Measurements from ENCODE around the gene ACTN4. TPM values are rescaled to one million over a fixed set of nuclear protein-coding genes. Genes with fewer than 3 reads are reported as not detected.
"Not testable (repeated sequence)": the region's sequence is repeated elsewhere in the genome, so short reads cannot be mapped to it uniquely, and the experiment has no call there.

ACTN4 gene
- total RNA-seq, 1 donor from 2014 or later, result 329 TPM

- no peak overlapping the region for H3K4me3 Mint-ChIP-seq (ENCODE audit: low read depth)
- intact Hi-C loops (cut with micrococcal nuclease), result no loop called here
- H3K4me1 Mint-ChIP-seq (ENCODE audit: low read depth), result peaks cover 8% of the 10 kb centered on the region
- no peak overlapping the region for H3K27ac Mint-ChIP-seq
- DNase-seq (ENCODE audit: low spot score), result no peak
- peaks cover 1% of the 10 kb centered on the region for H3K27me3 Mint-ChIP-seq (ENCODE audit: low read depth)
- no peaks in the 10 kb centered on the region for H3K36me3 Mint-ChIP-seq (ENCODE audit: low read depth)
- H3K9me3 Mint-ChIP-seq, result no peaks in the 10 kb centered on the region
Observed at GRCh38 chr19:38742906-38743305, 95.5 kb downstream of the ACTN4 start.

DNA sequence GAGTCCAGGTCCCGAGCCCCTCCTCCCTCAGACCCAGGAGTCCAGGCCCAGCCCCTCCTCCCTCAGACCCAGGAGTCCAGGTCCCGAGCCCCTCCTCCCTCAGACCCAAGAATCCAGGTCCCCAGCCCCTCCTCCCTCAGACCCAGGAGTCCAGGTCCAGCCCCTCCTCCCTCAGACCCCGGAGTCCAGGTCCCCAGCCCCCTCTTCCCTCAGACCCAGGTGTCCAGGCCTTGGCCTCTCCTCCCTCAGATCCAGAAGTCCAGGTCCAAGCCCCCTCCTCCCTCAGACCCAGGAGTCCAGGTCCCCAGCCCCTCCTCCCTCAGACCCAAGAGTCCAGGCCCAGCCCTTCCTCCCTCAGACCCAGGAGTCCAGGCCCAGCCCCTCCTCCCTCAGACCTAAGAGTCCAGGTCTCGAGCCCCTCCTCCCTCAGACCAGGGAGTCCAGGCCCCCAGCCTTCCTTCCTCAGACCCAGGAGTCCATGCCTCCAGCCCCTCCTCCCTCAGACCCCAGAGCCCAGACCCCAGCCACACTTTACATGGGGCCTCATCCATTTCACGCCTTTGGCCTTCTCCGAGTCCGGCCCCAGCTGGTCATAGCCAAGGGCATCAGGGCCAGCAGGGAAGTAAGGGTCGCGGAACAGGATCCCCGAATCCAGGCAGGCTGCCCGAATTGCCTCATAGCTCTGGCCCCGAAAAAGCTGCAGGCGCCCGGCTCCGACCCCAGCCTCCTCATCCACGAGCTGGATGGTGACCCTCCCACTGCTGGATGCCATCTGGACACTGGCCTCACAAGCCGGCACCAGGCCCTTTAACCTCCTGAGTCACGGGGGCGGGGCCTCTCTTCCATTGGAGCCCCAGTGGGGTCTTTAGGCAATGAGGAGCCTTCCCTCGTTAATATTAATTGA, 96.2 kb downstream of the ACTN4 start:
- intact Hi-C loops (cut with micrococcal nuclease), result no loop called here
- Mint-ChIP-seq H3K36me3 (ENCODE audit: low read depth) (no peaks in the 10 kb centered on the region), H3K4me3 (ENCODE audit: low read depth) (no peak overlapping the region), H3K27ac (no peak overlapping the region), H3K27me3 (ENCODE audit: low read depth) (peaks cover 5% of the 10 kb centered on the region), H3K9me3 (no peaks in the 10 kb centered on the region), H3K4me1 (ENCODE audit: low read depth) (peaks cover 4% of the 10 kb centered on the region)
- no peak for DNase-seq (ENCODE audit: low spot score)

- Mint-ChIP-seq H3K9me3 (no peaks in the 10 kb centered on the region), H3K4me3 (ENCODE audit: low read depth) (no peak within 1 kb of the TSS), H3K36me3 (ENCODE audit: low read depth) (no peaks in the 10 kb centered on the region), H3K27me3 (ENCODE audit: low read depth) (peaks cover 5% of the 10 kb centered on the region), H3K4me1 (ENCODE audit: low read depth) (peaks cover 4% of the 10 kb centered on the region), H3K27ac (no peak within 1 kb of the TSS)
- intact Hi-C loops (cut with micrococcal nuclease), result no loop called here
- DNase-seq (ENCODE audit: low spot score), result no peak
Observed at GRCh38 chr19:38744298-38744681, 96.8 kb downstream of the ACTN4 start, which contains the start of gene CAPN12. Gene CAPN12, minus strand, starts transcription at chr19:38744474. Its CDS starts 309 bp downstream, at chr19:38744165.

GRCh38 chr19:38744874-38745273, 97.4 kb downstream of the ACTN4 start:
- intact Hi-C loops (cut with micrococcal nuclease), result no loop called here

GRCh38 chr19:38745316-38745715, 97.9 kb downstream of the ACTN4 start:
- no peak for DNase-seq (ENCODE audit: low spot score)
- Mint-ChIP-seq H3K9me3 (no peaks in the 10 kb centered on the region), H3K36me3 (ENCODE audit: low read depth) (no peaks in the 10 kb centered on the region), H3K4me3 (ENCODE audit: low read depth) (no peak overlapping the region), H3K27ac (no peak overlapping the region), H3K4me1 (ENCODE audit: low read depth) (no peaks in the 10 kb centered on the region), H3K27me3 (ENCODE audit: low read depth) (peaks cover 9% of the 10 kb centered on the region)
- intact Hi-C loops (cut with micrococcal nuclease), result no loop called here

More at GRCh38 chr19:38744874-38745273, 97.4 kb downstream of the ACTN4 start:
- Mint-ChIP-seq H3K9me3 (no peaks in the 10 kb centered on the region), H3K27ac (no peak overlapping the region), H3K4me1 (ENCODE audit: low read depth) (peaks cover under 1% of the 10 kb centered on the region), H3K4me3 (ENCODE audit: low read depth) (no peak overlapping the region), H3K27me3 (ENCODE audit: low read depth) (peaks cover 5% of the 10 kb centered on the region), H3K36me3 (ENCODE audit: low read depth) (no peaks in the 10 kb centered on the region)
- no peak for DNase-seq (ENCODE audit: low spot score)

DNA sequence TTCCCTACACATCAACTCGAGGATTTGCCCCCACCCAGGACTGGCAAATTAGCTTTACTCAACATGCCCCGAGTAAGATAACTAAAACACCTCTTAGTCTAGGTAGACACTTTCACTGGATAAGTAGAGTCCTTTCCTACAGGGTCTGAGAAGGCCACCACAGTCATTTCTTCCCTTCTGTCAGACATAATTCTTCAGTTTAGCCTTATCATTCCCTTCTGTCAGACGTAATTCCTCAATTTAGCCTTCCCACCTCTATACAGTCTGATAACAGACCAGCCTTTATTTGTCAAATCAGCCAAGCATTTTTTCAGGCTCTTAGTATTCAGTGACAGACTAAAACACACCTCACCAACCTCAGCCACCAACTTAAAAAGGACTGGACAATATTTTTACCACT, 106.3 kb downstream of the ACTN4 start:
- H3K4me1 Mint-ChIP-seq (ENCODE audit: low read depth); DNase-seq (ENCODE audit: low spot score); H3K36me3 Mint-ChIP-seq (ENCODE audit: low read depth); H3K27ac Mint-ChIP-seq; H3K4me3 Mint-ChIP-seq (ENCODE audit: low read depth); H3K9me3 Mint-ChIP-seq: not testable (repeated sequence)
- intact Hi-C loops (cut with micrococcal nuclease), result loop anchor here (10.0 kb wide), 1 partner anchor 51 kb away; no protein-coding TSS in a partner anchor
- H3K27me3 Mint-ChIP-seq (ENCODE audit: low read depth), result peaks cover 18% of the 10 kb centered on the region

DNA sequence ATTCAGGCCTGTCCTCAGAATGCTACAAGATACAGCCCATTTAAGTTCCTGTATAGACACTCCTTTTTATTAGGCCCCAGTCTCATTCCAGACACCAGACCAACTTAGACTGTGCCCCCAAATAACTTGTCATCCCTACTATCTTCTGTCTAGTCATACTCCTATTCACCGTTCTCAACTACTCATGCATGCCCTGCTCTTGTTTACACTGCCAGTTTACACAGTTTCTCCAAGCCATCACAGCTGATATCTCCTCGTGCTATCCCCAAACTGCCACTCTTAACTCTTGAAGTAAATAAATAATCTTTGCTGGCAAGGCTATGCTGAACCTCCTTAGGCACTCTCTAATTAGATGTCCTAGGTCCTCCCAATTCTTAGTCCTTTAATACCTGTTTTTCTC, 106.7 kb downstream of the ACTN4 start:
- intact Hi-C loops (cut with micrococcal nuclease), result loop anchor here (10.0 kb wide), 1 partner anchor 51 kb away; no protein-coding TSS in a partner anchor
- not testable (repeated sequence) for DNase-seq (ENCODE audit: low spot score); H3K27ac Mint-ChIP-seq; H3K4me1 Mint-ChIP-seq (ENCODE audit: low read depth); H3K4me3 Mint-ChIP-seq (ENCODE audit: low read depth); H3K9me3 Mint-ChIP-seq; H3K36me3 Mint-ChIP-seq (ENCODE audit: low read depth)
- H3K27me3 Mint-ChIP-seq (ENCODE audit: low read depth), result peaks cover 18% of the 10 kb centered on the region

DNA sequence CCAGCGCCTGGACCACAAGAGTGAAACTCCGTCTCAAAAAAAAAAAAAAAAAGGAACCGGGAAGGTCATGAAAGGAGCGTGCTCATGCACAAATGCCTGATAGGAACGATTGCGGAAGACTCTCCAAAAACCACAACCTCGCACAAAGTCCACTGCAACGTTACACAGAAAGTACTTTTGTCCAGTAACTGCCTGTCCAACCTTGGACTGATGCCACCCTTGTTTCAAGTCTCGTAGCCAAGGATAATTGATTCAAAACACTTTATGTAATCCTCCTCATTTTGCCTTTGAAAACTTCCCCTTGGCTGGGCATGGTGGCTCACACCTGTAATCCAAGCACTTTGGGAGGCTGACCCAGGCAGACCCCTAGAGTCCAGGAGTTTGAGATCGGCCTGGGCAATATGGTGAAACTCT, 112.1 kb downstream of the ACTN4 start:
- Mint-ChIP-seq H3K27me3 (ENCODE audit: low read depth) (no peaks in the 10 kb centered on the region), H3K9me3 (no peaks in the 10 kb centered on the region), H3K36me3 (ENCODE audit: low read depth) (no peaks in the 10 kb centered on the region), H3K27ac (no peak overlapping the region), H3K4me1 (ENCODE audit: low read depth) (no peaks in the 10 kb centered on the region), H3K4me3 (ENCODE audit: low read depth) (no peak overlapping the region)
- intact Hi-C loops (cut with micrococcal nuclease), result loop anchor here (10.0 kb wide), 1 partner anchor 45 kb away; no protein-coding TSS in a partner anchor
- DNase-seq (ENCODE audit: low spot score), result no peak

DNA sequence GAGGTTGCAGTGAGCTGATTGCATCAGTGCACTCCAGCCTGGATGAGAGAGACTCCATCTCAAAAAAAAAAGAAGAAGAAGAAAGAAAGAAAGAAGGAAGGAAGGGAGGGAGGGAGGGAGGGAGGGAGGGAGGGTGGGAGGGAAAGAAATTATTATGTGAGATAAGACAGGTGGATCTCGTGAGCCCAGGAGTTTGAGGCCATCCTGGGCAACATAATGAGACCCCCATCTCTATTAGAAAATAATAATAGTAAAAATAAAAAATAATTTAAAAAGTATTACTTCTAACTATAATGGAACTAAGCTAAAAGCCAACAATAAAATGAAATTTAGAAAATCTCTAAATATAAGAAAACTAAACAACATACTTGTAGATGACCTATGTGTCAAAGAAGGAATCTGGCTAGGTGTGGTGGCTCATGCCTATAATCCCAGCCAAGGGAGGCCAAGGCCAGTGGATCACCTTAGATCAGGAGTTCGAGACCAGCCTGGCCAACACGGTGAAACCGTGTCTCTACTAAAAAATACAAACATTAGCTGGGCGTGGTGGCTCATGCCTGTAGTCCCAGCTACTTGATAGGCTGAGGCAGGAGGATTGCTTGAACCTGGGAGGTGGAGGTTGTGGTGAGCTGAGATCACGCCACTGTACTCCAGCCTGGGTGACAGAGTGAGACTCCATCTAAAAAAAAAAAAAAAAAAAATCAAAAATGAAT, 113.5 kb downstream of the ACTN4 start:
- H3K4me3 Mint-ChIP-seq (ENCODE audit: low read depth); DNase-seq (ENCODE audit: low spot score); H3K9me3 Mint-ChIP-seq; H3K4me1 Mint-ChIP-seq (ENCODE audit: low read depth); H3K27me3 Mint-ChIP-seq (ENCODE audit: low read depth); H3K36me3 Mint-ChIP-seq (ENCODE audit: low read depth); H3K27ac Mint-ChIP-seq; intact Hi-C loops (cut with micrococcal nuclease): not testable (repeated sequence)

- H3K27me3 Mint-ChIP-seq (ENCODE audit: low read depth); H3K36me3 Mint-ChIP-seq (ENCODE audit: low read depth); H3K4me3 Mint-ChIP-seq (ENCODE audit: low read depth); intact Hi-C loops (cut with micrococcal nuclease); H3K27ac Mint-ChIP-seq; H3K4me1 Mint-ChIP-seq (ENCODE audit: low read depth); H3K9me3 Mint-ChIP-seq; DNase-seq (ENCODE audit: low spot score): not testable (repeated sequence)
Observed at GRCh38 chr19:38761884-38762389, 114.5 kb downstream of the ACTN4 start.

DNA sequence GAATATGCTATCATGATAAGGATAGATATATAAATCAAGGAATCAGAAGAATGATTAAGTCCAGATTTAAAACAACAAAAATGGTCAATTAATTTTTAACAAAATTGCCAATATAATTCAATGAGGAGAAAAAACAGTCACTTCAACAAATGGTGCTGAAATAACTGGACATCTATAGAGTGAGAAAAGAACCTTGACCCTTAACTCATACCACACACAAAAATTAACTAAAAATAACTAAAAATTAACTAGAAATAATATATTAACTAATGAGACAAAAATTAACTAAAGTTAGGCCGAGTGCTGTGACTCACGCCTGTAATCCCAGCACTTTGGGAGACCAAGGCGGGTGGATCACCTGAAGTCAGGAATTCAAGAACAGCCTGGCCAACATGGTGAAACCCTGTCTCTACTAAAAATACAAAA, 116.4 kb downstream of the ACTN4 start:
- no peaks in the 10 kb centered on the region for H3K9me3 Mint-ChIP-seq
- H3K4me1 Mint-ChIP-seq (ENCODE audit: low read depth), result no peaks in the 10 kb centered on the region
- intact Hi-C loops (cut with micrococcal nuclease), result no loop called here
- no peak overlapping the region for H3K27ac Mint-ChIP-seq
- H3K27me3 Mint-ChIP-seq (ENCODE audit: low read depth), result peaks cover 2% of the 10 kb centered on the region
- no peak for DNase-seq (ENCODE audit: low spot score)
- H3K36me3 Mint-ChIP-seq (ENCODE audit: low read depth), result no peaks in the 10 kb centered on the region
- no peak overlapping the region for H3K4me3 Mint-ChIP-seq (ENCODE audit: low read depth)

- no peak for DNase-seq (ENCODE audit: low spot score)
- Mint-ChIP-seq H3K4me3 (ENCODE audit: low read depth) (no peak overlapping the region), H3K4me1 (ENCODE audit: low read depth) (peaks cover 4% of the 10 kb centered on the region), H3K27ac (no peak overlapping the region), H3K9me3 (no peaks in the 10 kb centered on the region), H3K27me3 (ENCODE audit: low read depth) (peaks cover 2% of the 10 kb centered on the region), H3K36me3 (ENCODE audit: low read depth) (no peaks in the 10 kb centered on the region)
- intact Hi-C loops (cut with micrococcal nuclease), result no loop called here
Observed at GRCh38 chr19:38765214-38765613, 117.8 kb downstream of the ACTN4 start.
